GM18951 (cell line): ENCODE data around the gene SLC51A.

Experiments
- POLR2A ChIP-seq: IDR thresholded peaks from 4 replicates; pipeline ENCODE4 v1.6.1; 2011; ENCODE audit warnings: mild to moderate bottlenecking; ENCODE audit not compliant: insufficient read length, insufficient read depth; ENCODE audit errors: extremely low read depth
- in situ Hi-C: fragments of 300-500 bp; cut with MboI; formaldehyde crosslinking; loops from one replicate; pipeline ENCODE4 v1.12.0; 2022; ENCODE audit warnings: low sequenced_read_pairs, mixed read lengths, inconsistent platforms; ENCODE audit not compliant: unreplicated experiment

Gene SLC51A

DNA sequence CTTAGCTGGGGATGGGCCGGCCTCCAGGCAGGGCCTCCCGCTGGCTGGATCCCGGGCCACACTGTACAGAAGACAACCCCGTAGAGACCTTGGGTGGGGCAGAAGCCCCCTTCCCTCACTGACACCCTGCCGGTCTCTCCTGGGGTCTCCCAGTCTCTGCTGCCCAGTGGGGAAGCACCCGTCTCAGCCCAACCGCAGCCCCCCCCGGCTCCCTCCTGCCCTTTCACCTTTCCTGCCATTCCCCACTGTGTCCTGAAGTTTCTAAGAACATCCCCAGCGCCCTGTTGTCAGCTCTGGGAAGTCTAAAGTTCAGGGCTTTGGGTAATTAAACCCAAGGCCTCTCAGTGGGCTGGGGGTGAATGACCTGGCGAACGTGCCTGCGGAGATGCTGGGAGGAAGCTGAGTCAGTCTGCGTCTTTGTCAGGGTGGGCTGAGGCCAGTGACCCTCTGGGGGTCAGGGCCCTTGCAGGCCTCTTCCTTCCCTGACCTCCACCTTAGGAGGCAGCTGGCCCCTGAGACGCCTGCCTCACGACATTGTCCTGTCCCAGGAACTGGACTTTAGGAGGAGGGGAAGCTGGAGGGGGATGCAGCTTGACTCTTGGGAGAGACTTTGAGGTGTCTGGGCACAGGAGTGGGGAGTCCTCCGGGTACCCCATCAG is 1.4 kb upstream of the SLC51A start:
- in situ Hi-C loops, result loop anchor here (25.0 kb wide), 1 partner anchor 353 kb away; no protein-coding TSS in a partner anchor
- no peak for TF ChIP-seq POLR2A

DNA sequence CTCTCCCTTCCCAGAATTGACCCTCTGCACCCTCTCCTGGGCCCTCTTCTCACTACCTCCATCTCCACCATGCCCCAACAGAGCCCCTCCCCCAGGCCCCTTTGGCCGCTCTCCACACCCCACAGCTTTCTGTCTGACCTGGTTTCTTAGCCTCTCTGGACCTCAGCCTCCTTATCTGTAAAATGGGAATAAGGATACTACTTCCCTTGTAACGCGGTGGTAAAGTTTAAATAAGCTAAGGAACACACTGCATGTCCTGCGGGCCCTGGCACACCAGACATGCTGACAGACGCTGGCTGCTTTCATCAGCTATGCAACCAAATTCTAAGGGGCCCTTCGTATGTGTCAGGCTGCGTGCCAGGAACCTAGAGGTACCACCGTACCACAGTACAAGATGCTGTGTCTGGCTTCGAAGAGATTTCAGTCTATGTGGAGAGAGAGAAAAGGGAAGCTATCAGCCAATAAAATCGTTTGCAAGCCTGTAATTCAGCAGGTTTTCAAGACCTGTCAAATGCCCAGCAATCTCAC is 777 bp upstream of the SLC51A start:
- in situ Hi-C loops, result loop anchor here (25.0 kb wide), 1 partner anchor 353 kb away; no protein-coding TSS in a partner anchor
- TF ChIP-seq POLR2A, result no peak

DNA sequence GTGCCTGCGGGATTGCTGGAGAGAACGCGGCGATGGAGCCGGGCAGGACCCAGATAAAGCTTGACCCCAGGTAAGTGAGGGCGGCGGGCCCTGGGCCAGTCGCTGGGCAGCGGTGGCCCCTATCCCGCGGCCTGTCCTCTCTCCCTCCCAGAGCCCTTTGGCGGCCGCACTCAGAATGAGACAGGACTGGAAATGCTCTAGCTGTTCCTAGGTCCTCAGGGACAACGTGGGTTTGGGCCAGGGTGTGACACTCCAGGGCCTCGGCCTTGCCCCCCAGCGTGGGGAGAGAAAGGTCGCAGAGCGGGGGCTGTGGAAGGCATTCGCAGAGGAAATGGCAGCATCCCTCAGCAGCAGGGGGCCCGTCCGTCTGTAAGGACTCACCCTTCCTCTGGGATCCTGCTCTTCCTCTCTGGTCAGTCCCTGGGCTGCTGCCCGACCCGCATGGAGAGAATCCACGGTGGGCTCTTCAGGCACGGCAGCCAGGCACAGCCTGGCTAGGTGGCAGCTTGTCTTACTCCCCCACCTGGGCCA is 412 bp downstream of the SLC51A start:
- TF ChIP-seq POLR2A, result no peak
- in situ Hi-C loops, result loop anchor here (25.0 kb wide), 1 partner anchor 354 kb away; no protein-coding TSS in a partner anchor

DNA sequence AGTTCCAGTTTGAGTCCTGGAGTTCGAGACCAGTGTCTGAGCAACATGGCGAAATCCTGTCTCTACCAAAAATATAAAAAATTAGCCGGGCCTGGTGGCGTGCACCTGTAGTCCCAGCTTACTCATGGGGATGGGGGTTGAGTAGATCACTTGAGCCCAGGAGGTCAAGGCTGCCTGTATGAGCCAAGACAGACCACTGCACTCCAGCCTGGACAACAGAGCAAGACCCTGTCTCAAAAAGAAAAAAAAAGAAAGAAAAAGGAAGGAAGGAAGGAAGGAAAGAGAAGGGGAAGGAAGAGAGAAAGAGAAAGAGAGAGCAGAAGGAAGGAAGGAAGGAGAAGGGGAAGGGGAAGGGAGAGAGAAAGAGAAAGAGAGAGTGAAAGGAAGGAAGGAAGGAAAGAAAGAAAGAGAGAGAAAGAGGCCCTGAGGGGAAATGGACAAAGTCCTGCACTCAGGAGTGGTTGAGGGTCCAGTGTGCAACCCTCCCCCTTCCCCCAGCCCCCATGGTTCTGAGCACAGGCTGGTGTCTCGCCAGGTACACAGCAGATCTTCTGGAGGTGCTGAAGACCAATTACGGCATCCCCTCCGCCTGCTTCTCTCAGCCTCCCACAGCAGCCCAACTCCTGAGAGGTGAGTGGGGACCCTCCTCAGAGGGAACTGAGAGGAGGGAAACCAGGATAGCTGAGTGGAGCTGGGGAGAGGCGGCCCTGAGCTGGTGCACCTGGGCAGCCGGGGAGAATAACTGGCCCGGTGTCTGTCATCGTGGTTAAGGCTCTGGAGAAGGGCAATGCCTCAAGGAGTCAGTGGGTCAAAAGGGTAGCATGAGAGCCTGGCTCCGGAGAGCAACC is 1.2 kb downstream of the SLC51A start:
- no peak for TF ChIP-seq POLR2A
- in situ Hi-C loops, result loop anchor here (25.0 kb wide), 1 partner anchor 355 kb away; no protein-coding TSS in a partner anchor

DNA sequence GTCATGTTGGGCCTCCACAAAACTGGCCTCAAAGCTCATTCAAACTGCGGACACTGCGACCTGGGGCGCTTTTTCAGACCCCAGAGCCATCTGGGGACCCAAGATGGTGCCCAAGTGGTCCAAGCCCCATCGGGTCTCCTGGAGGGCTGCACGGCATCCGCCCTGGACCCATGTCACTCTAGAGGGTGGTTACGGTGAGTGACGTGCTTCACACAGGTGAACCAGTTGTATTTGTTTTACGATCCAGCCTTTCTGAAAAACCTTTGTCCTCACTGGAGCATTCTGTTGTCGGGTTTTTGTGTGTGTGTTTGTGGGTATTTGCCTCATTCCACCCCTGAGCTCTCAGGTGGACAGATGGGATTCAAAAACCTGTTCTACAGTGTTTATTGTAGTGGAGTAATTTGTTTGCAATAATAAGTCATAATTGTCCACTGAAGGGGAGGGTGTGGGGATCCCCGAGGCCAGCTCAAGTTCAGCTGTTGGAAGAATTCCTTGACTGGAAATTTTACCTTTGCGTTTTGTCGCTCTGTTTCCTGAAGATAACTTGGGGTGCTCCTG is 1.9 kb downstream of the SLC51A start:
- in situ Hi-C loops, result loop anchor here (25.0 kb wide), 1 partner anchor 356 kb away; no protein-coding TSS in a partner anchor
- no peak for TF ChIP-seq POLR2A

DNA sequence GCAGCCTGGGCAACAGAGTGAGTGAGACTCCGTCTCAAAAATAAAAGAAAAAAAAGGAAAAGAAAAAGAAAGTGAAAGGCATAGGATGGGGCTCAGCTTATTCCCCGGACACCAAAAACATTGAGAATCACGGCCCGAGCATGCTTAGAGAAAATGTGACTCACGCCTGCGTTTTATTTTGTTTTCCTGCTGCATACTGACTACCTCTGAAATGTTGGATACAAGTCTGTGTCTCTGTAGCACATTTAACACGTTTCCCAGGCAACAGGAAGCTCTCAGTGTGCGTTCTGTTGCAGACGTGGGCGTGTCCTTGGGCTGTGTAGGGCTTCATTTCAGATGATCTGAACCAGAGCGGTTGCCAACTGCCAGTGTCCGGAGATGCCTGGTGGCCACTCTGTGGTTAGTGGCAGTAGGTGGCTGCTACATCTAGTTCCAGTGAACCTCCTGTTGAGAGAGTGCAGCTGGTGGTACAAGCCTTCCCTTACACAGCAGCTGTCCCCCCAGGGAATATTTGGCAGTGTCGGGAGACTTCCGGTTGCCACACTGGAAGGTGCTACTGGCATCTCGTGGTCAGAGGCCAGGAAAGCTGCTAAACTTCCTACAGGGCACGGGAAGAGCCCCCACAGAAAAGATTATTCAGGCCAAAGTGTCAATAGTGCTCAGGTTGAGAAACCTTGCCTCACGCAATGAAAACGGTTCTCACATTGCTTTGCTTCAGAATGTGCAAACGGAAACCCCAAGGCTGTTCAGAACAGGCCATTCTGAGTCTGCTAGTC is 3.0 kb downstream of the SLC51A start:
- in situ Hi-C loops, result loop anchor here (25.0 kb wide), 1 partner anchor 357 kb away; no protein-coding TSS in a partner anchor
- no peak for TF ChIP-seq POLR2A

DNA sequence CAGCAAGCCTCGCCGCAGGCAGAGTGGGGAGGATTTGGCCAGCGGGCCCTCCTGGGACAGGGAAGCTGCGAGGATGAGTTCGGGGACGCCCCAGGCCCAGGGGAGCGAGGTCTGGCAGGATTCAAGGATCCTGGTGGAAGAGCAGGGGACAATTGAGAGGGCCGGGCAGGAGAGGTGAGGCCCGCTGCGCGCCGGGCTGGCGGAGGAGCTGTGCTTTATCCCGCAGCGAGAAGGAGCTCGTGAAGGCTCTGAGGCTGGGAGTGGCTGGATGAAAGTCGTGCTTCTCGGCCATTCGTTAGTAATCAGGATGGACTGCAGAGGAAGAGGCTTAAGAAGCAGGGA is 3.6 kb downstream of the SLC51A start:
- in situ Hi-C loops, result loop anchor here (25.0 kb wide), 1 partner anchor 358 kb away; no protein-coding TSS in a partner anchor
- no peak for TF ChIP-seq POLR2A

DNA sequence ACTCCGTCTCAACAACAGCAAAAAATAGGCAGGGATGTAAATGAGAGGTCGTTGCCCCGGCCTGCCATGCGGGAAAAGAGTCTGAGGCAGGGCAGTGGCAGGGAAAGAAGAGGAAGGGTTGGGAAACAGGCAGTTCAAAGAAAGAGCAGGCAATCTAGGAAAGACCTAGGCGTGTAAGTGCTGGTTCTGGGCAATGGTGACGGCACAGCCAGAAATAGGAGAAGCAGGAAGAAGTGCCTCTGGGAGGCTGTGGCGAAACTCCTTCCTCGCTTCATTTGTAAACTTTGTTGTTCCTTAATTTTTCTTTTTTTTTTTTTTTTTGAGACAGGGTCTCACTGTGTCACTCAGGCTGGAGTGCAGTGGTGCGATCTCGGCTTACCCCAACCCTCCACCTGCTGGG is 4.3 kb downstream of the SLC51A start:
- no peak for TF ChIP-seq POLR2A

DNA sequence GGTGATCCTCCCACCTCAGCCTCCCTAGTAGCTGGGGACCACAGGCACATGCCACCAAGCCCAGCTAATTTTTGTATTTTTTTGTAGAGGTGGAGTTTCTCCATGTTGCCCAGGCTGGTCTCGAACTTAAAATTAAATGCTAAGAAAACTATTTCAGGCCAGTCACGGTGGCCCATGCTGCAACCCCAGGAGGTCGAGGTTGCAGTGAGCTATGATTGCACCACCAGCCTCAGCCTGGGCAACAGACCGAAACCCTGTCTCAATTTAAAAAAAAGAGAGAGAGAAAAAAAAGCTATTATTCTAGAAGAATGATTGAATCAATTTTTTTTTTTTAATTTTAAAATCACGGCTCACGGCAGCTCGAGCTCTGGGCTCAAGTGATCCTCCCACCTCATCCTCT is 4.7 kb downstream of the SLC51A start:
- in situ Hi-C loops, result loop anchor here (25.0 kb wide), 1 partner anchor 359 kb away; no protein-coding TSS in a partner anchor

More for the DNA sequence above, 4.3 kb downstream of the SLC51A start:
- in situ Hi-C loops, result loop anchor here (25.0 kb wide), 1 partner anchor 358 kb away; no protein-coding TSS in a partner anchor

DNA sequence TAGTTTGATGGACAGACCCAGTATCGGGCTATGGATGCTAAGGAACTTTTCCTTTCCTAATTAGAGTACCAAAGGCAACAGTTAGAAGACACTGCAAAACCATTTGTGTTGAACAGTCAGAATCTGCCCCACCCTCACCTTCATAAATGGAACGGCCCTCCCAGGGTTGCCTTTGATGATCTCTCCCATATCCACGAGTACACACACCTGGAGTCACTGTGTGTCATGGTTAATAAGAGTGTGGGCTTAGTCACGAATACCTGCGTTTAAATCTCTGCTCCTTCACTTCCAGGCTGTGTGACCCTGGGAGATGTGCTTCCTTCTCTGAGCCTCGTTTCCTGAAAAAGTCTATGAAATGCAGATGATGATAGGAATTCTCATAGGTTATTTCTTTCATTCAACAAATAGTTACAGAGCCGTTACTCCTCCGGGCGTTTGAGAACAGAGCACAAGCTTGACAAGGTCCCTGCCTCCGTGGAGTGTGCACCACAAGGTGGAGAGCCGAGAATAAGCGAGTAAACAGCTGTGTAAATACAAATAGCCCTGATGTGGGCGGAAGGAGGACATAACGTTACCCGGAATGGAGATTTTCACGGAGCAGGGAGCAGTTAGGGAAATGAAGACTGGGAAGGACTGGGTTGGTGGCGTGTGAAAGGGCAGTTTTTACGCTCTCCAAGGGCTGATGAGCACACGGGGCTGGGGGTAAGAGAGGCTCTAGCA is 6.7 kb downstream of the SLC51A start:
- no peak for TF ChIP-seq POLR2A
- in situ Hi-C loops, result loop anchor here (25.0 kb wide), 1 partner anchor 361 kb away; no protein-coding TSS in a partner anchor

More for the DNA sequence above, 4.7 kb downstream of the SLC51A start:
- TF ChIP-seq POLR2A, result no peak

DNA sequence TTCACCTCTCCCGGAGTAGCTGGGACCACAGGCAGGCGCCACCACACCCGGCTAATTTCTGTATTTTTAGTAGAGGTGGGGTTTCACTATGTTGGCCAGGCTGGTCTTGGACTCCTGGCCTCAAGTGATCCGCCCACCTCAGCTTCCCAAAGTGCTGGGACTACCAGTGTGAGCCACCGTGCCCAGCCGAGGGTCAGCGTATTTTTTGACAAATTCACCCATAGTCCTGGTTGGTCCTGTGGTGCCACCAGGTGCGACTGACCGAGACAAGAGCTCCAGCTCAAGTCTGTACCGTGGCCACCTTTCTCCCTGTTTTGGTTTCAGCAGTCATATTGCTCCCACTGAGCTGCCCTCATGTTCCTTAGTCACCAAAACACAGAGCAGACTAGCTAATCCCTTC is 8.8 kb downstream of the SLC51A start:
- in situ Hi-C loops, result no loop called here
- no peak for TF ChIP-seq POLR2A
